GM18502 (cell line): Measurements from ENCODE around the gene CCDC85A.

Source experiments
- ATAC-seq: cut with Tn5 transposase; IDR thresholded peaks from one replicate; pipeline ENCODE4 v1.9.1; 2021; ENCODE audit warnings: mild to moderate bottlenecking; ENCODE audit not compliant: unreplicated experiment, poor library complexity

Gene CCDC85A

GRCh38 chr2:56234241-56234640 is 50.5 kb downstream of the CCDC85A start:
- no peak for ATAC-seq

GRCh38 chr2:56239030-56239429 is 55.2 kb downstream of the CCDC85A start:
- no peak for ATAC-seq

GRCh38 chr2:56239437-56239836 is 55.6 kb downstream of the CCDC85A start:
- no peak for ATAC-seq

- no peak for ATAC-seq
Observed at GRCh38 chr2:56240210-56240609, 56.4 kb downstream of the CCDC85A start.

GRCh38 chr2:56244506-56244905 is 60.7 kb downstream of the CCDC85A start:
- ATAC-seq: no peak

GRCh38 chr2:56244911-56245530 is 61.2 kb downstream of the CCDC85A start:
- no peak for ATAC-seq

GRCh38 chr2:56248965-56249742 is 65.4 kb downstream of the CCDC85A start:
- ATAC-seq: no peak

- ATAC-seq: no peak
Observed at GRCh38 chr2:56250153-56250729, 66.5 kb downstream of the CCDC85A start.

GRCh38 chr2:56260415-56260814 is 76.6 kb downstream of the CCDC85A start:
- ATAC-seq: no peak

GRCh38 chr2:56262241-56262640 is 78.5 kb downstream of the CCDC85A start:
- ATAC-seq: no peak

GRCh38 chr2:56263876-56264275 is 80.1 kb downstream of the CCDC85A start:
- ATAC-seq: no peak

- ATAC-seq: no peak
Observed at GRCh38 chr2:56266761-56267414, 83.1 kb downstream of the CCDC85A start.

- no peak for ATAC-seq
Observed at GRCh38 chr2:56267415-56267788, 83.6 kb downstream of the CCDC85A start.

GRCh38 chr2:56268856-56269255 is 85.1 kb downstream of the CCDC85A start:
- ATAC-seq: no peak

GRCh38 chr2:56271275-56271674 is 87.5 kb downstream of the CCDC85A start:
- no peak for ATAC-seq

GRCh38 chr2:56285224-56285623 is 101.4 kb downstream of the CCDC85A start:
- ATAC-seq: no peak

- ATAC-seq: no peak
Observed at GRCh38 chr2:56286936-56287335, 103.1 kb downstream of the CCDC85A start.

- ATAC-seq: no peak
Observed at GRCh38 chr2:56287508-56287907, 103.7 kb downstream of the CCDC85A start.

- ATAC-seq: no peak
Observed at GRCh38 chr2:56287974-56288373, 104.2 kb downstream of the CCDC85A start.

GRCh38 chr2:56288838-56289580 is 105.2 kb downstream of the CCDC85A start:
- no peak for ATAC-seq
